Thoracic aorta (tissue), 2 donors: ENCODE data around the gene NXT1. TPM values are rescaled to one million over a fixed set of nuclear protein-coding genes. Genes with fewer than 3 reads are reported as not detected.
A peak's percentile ranks its signal among the peaks of the same experiment; 100 is the strongest.

Experiments used
- ATAC-seq: fragments of 150-250 bp; one replicate; pipeline ENCODE4 v1.8.0; 2017; ENCODE audit warnings: low read depth; ENCODE audit not compliant: insufficient number of reproducible peaks, low FRiP score
- DNase-seq: peaks from one replicate; pipeline ENCODE4 v3.0.0-alpha.2; 2020; ENCODE audit warnings: low spot score
- H3K27ac ChIP-seq, 2 donors: fragments of 200-600 bp; sonication (generic); 1 replicate in 1 of 2; 2 replicates in 1 of 2; pipeline ENCODE4 v1.5.1; 2016; ENCODE audit warnings: mild to moderate bottlenecking in 2 of 2, moderate library complexity in 2 of 2
- H3K27me3 ChIP-seq: fragments of 200-600 bp; sonication (generic); replicated peaks from 2 replicates; pipeline ENCODE4 v1.6.0; 2016; ENCODE audit warnings: mild to moderate bottlenecking; ENCODE audit not compliant: insufficient read depth
- H3K36me3 ChIP-seq: fragments of 200-600 bp; sonication (generic); one replicate; pipeline ENCODE4 v1.5.1; 2016
- H3K4me1 ChIP-seq, 2 donors: fragments of 200-600 bp; sonication (generic); 1 replicate in 1 of 2; 2 replicates in 1 of 2; pipeline versions ENCODE4 v1.5.1 to v1.6.0; 2016; ENCODE audit warnings: low read depth in 2 of 2, mild to moderate bottlenecking in 1 of 2; ENCODE audit not compliant: control insufficient read depth in 1 of 2
- H3K4me3 ChIP-seq: fragments of 200-600 bp; sonication (generic); 2 replicates; pipeline ENCODE4 v1.5.1; 2016; ENCODE audit warnings: mild to moderate bottlenecking
- H3K9me3 ChIP-seq: fragments of 200-600 bp; sonication (generic); 2 replicates; pipeline ENCODE4 v1.5.1; 2016
- total RNA-seq, 2 donors: library from RNA; depleted of rRNA; stranded (reverse); fragments of >200 nt; gene quantifications; one replicate each; pipeline versions ENCODE4 v1.1.0 to v1.2.3, GENCODE V29; 2016
- TF ChIP-seq, protein P1 (sequence below): fragments of 200-600 bp; sonication (generic); IDR thresholded peaks from one replicate; pipeline ENCODE4 v1.5.1; 2019; ENCODE audit warnings: antibody characterized with exemption

The NXT1 gene
- total RNA-seq, 2 donors from 2014 or later, result 21.8 to 79.6 TPM

DNA sequence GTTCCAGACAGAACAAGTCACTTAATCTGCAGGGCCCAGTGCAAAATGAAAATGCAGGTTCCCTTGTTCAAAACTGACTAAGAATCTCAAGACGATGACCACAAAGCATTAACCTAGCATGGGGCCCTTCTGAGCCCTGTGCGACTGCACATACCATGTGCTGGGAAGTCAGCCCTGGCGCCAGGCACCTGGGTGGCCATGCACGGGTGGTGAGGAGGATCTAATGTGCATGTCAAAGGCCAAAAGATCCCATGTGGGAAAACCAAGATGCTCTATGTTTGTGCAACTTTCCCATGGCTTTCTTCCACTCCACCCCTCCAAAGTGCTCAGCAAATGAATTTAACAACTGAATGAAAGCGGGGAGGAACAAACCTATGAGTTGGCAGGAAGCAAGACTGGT lies 33.5 kb upstream of the NXT1 start:
- TF ChIP-seq, protein P1, sequence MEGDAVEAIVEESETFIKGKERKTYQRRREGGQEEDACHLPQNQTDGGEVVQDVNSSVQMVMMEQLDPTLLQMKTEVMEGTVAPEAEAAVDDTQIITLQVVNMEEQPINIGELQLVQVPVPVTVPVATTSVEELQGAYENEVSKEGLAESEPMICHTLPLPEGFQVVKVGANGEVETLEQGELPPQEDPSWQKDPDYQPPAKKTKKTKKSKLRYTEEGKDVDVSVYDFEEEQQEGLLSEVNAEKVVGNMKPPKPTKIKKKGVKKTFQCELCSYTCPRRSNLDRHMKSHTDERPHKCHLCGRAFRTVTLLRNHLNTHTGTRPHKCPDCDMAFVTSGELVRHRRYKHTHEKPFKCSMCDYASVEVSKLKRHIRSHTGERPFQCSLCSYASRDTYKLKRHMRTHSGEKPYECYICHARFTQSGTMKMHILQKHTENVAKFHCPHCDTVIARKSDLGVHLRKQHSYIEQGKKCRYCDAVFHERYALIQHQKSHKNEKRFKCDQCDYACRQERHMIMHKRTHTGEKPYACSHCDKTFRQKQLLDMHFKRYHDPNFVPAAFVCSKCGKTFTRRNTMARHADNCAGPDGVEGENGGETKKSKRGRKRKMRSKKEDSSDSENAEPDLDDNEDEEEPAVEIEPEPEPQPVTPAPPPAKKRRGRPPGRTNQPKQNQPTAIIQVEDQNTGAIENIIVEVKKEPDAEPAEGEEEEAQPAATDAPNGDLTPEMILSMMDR, result no peak
- H3K9me3 ChIP-seq, result no peaks in the 10 kb centered on the region
- ATAC-seq, result no peak
- no peaks in the 10 kb centered on the region for H3K36me3 ChIP-seq
- DNase-seq, result no peak
- H3K4me1 ChIP-seq, result no peaks in the 10 kb centered on the region
- H3K4me3 ChIP-seq, result no peak overlapping the region
- H3K27ac ChIP-seq, result no peak overlapping the region
- no peaks in the 10 kb centered on the region for H3K27me3 ChIP-seq

DNA sequence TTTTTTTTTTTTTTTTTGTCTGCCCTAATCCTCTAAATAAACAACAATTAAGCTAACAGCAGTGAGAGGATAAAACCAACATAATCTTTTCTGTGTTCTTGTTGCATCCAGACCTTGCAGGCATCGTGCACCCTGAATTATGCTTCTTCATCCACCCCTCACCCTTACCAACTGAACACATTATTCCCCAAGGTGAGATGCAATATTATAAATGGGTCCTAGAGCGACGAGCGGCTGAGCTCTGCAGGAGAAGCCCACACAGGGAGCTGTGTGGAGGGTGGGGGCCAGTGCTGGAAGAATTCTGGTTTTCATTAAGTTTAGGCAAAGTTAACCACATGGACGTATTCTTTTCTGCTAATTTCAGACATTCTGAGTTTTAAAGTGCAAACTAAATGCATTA lies 32.2 kb upstream of the NXT1 start:
- Histone ChIP-seq H3K4me1 (no peaks in the 10 kb centered on the region), H3K27me3 (no peaks in the 10 kb centered on the region), H3K27ac (no peak overlapping the region), H3K9me3 (no peaks in the 10 kb centered on the region), H3K4me3 (no peak overlapping the region), H3K36me3 (no peaks in the 10 kb centered on the region)
- TF ChIP-seq, protein P1, result no peak
- no peak for ATAC-seq
- no peak for DNase-seq

DNA sequence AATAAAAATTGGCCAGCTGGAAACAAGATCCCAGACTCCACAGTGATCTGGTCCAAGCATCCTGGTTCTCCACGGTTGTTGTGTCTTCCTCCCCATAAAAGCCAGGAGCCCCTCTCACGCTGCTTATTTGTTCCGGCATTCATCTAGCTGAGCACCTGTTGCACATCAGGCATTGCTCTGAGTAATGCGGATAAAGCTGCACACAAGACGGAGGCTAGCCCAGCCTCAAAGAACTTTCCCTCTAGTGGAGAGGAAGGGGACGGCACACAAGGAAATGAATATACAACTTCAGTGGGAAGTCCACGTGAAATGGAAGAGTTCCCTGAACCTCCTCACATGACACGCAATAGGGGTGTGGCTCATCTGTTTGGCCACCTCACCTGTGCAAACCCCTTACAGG lies 30.3 kb upstream of the NXT1 start:
- Histone ChIP-seq H3K36me3 (no peaks in the 10 kb centered on the region), H3K27ac (no peak overlapping the region), H3K4me3 (no peak overlapping the region), H3K9me3 (no peaks in the 10 kb centered on the region), H3K27me3 (no peaks in the 10 kb centered on the region), H3K4me1 (no peaks in the 10 kb centered on the region)
- DNase-seq (no peak), ATAC-seq (no peak)
- TF ChIP-seq, protein P1, result peak; percentile 24

DNA sequence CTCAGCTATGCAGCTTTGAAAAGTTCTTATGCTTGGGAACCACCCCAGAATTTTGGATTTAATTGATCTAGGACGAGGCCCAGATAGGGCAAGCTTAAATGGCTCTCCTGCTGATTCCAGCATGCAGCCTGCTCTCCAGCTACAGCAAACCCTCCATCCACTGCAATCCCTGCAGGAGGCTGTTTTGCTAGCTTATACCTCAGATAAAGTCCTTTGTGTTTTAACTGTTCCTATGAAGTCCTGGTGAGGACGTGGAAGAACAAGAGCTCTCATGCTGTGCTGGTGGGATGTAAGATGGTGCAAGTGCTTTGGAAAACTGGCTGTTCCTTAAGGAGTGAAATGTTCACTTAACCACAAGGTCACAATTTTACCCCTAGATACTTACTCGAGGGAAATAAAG lies 25.5 kb upstream of the NXT1 start:
- Histone ChIP-seq H3K36me3 (no peaks in the 10 kb centered on the region), H3K4me3 (no peak overlapping the region), H3K27ac (no peak overlapping the region), H3K9me3 (no peaks in the 10 kb centered on the region), H3K27me3 (no peaks in the 10 kb centered on the region), H3K4me1 (no peaks in the 10 kb centered on the region)
- no peak for ATAC-seq
- DNase-seq, result no peak
- TF ChIP-seq, protein P1, result no peak

DNA sequence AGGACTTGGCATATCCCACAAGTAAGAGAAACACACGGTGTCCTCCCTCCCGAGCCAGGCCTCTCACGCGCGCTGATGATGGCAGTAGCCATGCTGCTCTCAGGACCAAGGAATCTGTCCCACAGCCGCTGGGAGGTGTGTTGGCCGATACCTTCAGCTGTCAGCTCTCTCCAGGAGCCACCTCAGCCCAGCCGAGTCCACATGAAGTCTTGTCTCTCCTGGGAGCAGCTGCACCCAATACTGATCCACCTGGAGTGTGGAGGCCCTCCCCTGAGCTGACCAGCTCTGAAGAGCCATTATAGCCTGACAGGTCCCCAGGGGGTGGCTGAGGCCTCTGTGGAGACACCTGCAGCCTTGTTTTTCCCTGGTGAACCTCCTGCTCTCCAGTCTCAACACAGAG lies 23.8 kb upstream of the NXT1 start:
- Histone ChIP-seq H3K27me3 (no peaks in the 10 kb centered on the region), H3K4me1 (no peaks in the 10 kb centered on the region), H3K27ac (no peak overlapping the region), H3K36me3 (no peaks in the 10 kb centered on the region), H3K9me3 (no peaks in the 10 kb centered on the region), H3K4me3 (no peak overlapping the region)
- no peak for DNase-seq
- ATAC-seq, result no peak
- TF ChIP-seq, protein P1, result no peak
